RWPE2 (cell line): ENCODE results near the gene LGALS4.
"Not testable (repeated sequence)": the region's sequence is repeated elsewhere in the genome, so short reads cannot be mapped to it uniquely, and the experiment has no call there.

Experiments
- ATAC-seq: fragments of 200-7000 bp; cut with Tn5 transposase; 3 replicates; pipeline ENCODE4 v1.9.1; 2021; ENCODE audit warnings: low read depth
- DNase-seq: peaks from one replicate; pipeline ENCODE4 v3.0.0-alpha.2; 2020; ENCODE audit warnings: low spot score
- H3K27ac ChIP-seq: fragments of 450-650 bp; 2 replicates; pipeline ENCODE4 v1.5.1; 2017; ENCODE audit warnings: mild to moderate bottlenecking; ENCODE audit not compliant: poor library complexity, severe bottlenecking
- H3K27me3 ChIP-seq: fragments of 250-450 bp; sonication (Bioruptor Pico); 2 replicates; pipeline ENCODE4 v1.5.1; 2021; ENCODE audit warnings: mild to moderate bottlenecking, moderate library complexity; ENCODE audit not compliant: insufficient read depth, poor library complexity, severe bottlenecking
- H3K36me3 ChIP-seq: fragments of 250-450 bp; sonication (Bioruptor Pico); 2 replicates; pipeline ENCODE4 v1.5.1; 2020; ENCODE audit warnings: low read depth, mild to moderate bottlenecking, moderate library complexity
- H3K4me1 ChIP-seq: fragments of 250-450 bp; sonication (Bioruptor Pico); 2 replicates; pipeline ENCODE4 v1.5.1; 2021; ENCODE audit warnings: mild to moderate bottlenecking, moderate library complexity; ENCODE audit not compliant: insufficient read depth, poor library complexity, severe bottlenecking
- H3K4me3 ChIP-seq: fragments of 250-450 bp; sonication (Bioruptor Pico); 2 replicates; pipeline ENCODE4 v1.5.1; 2021; ENCODE audit warnings: mild to moderate bottlenecking, moderate library complexity; ENCODE audit not compliant: severe bottlenecking
- H3K9me3 ChIP-seq: fragments of 250-450 bp; sonication (Bioruptor Pico); 2 replicates; pipeline ENCODE4 v1.5.1; 2021; ENCODE audit warnings: mild to moderate bottlenecking, moderate library complexity; ENCODE audit not compliant: severe bottlenecking
- TF ChIP-seq, protein P1 (sequence below): fragments of 450-650 bp; IDR thresholded peaks from one replicate; pipeline ENCODE4 v1.5.1; 2017; ENCODE audit warnings: mild to moderate bottlenecking, moderate library complexity; ENCODE audit not compliant: poor library complexity, severe bottlenecking

Gene LGALS4

DNA sequence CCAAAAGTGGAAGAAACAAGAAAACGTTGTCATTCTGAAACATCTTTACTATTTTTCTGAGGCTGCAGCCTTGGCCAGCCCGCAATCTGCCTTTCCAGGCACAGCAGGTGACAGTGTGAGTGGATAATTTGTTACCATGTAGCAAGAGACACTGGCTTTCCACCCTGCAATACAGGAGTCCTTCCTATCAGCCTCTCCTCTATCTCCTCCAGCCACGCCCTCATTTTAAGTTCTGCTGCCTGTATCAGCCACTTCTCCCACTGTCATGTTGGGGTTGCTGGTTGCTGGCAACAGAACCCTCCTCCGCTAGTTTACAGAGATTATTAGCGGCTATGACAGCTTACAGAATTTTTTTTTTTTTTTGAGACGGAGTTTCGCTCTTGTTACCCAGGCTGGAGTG, 31.7 kb downstream of the LGALS4 start:
- ATAC-seq: no peak
- Histone ChIP-seq H3K4me1 (peaks cover 2% of the 10 kb centered on the region), H3K27me3 (no peaks in the 10 kb centered on the region), H3K27ac (no peak overlapping the region), H3K9me3 (no peaks in the 10 kb centered on the region), H3K4me3 (no peak overlapping the region), H3K36me3 (no peaks in the 10 kb centered on the region)
- TF ChIP-seq, protein P1, sequence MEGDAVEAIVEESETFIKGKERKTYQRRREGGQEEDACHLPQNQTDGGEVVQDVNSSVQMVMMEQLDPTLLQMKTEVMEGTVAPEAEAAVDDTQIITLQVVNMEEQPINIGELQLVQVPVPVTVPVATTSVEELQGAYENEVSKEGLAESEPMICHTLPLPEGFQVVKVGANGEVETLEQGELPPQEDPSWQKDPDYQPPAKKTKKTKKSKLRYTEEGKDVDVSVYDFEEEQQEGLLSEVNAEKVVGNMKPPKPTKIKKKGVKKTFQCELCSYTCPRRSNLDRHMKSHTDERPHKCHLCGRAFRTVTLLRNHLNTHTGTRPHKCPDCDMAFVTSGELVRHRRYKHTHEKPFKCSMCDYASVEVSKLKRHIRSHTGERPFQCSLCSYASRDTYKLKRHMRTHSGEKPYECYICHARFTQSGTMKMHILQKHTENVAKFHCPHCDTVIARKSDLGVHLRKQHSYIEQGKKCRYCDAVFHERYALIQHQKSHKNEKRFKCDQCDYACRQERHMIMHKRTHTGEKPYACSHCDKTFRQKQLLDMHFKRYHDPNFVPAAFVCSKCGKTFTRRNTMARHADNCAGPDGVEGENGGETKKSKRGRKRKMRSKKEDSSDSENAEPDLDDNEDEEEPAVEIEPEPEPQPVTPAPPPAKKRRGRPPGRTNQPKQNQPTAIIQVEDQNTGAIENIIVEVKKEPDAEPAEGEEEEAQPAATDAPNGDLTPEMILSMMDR: no peak
- no peak for DNase-seq

DNA sequence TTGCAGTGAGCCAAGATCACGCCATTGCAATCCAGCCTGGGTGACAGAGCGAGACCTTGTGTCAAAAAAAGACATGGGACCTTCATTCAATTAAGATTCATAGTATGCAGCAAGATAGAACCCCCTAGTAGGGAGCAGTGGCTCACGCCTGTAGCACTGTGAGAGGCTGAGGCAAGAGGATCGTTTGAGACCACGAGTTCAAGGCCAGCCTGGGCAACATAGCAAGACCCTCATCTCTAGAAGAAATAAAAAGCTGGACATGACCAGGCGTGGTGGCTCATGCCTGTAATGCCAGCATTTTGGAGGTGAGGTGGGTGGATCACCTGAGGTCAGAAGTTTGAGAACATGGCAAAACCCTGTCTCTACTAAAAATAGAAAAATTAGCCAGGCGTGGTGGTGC, 32.3 kb downstream of the LGALS4 start:
- Histone ChIP-seq H3K4me3 (no peak overlapping the region), H3K9me3 (no peaks in the 10 kb centered on the region), H3K36me3 (no peaks in the 10 kb centered on the region), H3K27ac (no peak overlapping the region), H3K4me1 (peaks cover 7% of the 10 kb centered on the region), H3K27me3 (no peaks in the 10 kb centered on the region)
- DNase-seq (no peak), ATAC-seq (no peak)
- TF ChIP-seq, protein P1: no peak

DNA sequence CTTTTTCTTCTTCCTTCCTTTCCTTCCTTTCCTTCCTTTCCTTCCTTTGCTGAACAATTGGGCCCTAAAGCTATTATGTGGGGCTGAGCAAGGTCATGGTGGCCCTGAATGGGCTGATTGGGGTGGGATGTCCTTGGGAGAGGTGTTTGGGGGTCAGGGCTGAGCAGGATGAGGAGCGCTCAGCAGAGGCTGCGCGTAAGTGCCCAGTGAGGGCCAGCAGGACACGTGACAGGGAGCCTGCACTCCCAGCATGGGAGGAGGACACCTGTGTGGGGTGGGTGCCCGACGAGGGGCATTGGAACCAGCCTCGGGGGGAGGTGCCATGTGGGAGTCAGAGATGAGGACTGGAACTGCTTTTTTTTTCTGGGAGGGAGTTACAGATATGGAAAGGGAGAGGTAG, 34.0 kb downstream of the LGALS4 start:
- Histone ChIP-seq H3K9me3 (no peaks in the 10 kb centered on the region), H3K4me3 (no peak overlapping the region), H3K27ac (no peak overlapping the region), H3K27me3 (no peaks in the 10 kb centered on the region), H3K36me3 (no peaks in the 10 kb centered on the region), H3K4me1 (peaks cover 15% of the 10 kb centered on the region)
- DNase-seq: no peak
- TF ChIP-seq, protein P1: no peak
- no peak for ATAC-seq

DNA sequence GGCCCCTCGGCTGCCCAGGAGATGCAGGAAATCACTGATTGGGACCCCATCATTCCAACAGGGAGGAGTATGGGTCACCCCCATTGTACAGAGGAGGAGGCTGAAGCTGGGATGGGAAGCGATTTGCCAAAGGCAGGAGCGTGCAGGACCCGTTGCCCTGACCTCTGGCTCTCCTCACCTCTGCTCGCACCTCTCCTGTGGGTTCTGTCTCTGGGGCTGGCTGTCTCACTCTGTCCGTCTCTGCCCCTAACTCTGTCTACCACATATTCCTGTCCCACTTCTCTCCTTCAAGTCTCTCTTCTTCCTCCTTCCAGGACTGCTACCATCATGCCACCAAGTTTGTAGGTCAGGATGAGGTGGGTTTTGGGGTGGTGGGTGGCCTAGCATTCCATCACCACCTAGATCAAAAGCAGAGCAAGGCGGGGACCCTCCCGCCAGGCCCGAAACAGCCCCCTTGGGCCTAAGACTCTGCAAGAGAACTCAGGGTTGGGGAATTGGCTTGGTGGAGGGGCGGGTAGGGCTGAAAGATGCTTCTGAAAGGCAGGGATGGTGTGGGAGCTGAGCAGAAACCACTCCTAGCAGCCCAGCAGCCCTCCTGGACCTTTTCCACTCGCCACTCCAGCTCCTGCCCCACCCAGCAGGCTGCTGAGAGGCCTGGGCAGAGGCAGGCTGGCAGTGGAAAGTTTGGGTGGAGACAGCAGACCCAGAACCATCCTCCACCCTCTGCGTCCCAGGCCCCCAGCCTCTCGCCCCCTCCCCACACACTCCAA, 38.4 kb downstream of the LGALS4 start:
- Histone ChIP-seq H3K27ac (peak overlapping the region; percentile 52), H3K27me3 (no peaks in the 10 kb centered on the region)
- TF ChIP-seq, protein P1: no peak

DNA sequence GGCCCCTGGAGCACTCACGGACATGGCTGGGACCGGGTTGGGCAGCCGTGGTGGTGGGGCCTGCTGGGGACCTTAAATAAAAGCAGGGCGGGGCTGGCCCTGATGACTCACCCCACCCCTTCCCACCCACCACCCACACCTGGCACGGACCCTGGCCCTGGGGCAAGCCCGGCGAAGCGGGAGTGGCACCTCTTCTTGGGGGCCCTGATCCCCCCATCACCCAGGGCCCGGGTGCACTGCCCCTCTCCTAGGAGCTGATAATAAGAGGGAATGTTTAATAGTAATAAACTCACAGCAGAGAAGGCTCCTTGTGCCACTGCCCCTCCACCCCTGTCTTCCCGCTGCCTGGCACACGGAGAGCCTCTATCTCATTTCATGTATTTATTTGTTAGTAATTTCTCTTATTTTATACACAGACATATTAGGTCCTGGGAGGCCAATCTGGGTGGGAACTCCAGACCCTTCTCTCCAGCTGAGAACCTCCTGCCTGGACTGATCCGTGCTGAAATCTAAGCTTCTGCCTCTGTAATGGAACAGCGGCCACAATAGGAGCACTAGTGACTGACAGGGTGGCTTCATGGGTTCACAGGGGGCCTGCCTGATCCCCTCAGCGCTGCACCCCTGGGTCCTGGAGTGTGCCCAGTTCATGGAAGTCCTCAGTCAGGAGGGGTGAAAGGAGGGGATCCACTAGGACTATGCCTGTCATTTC, 39.1 kb downstream of the LGALS4 start, which contains the start of gene LGALS7:
Gene LGALS7, minus strand, starts transcription at position 49 of the 709 bp plus-strand sequence. Its CDS starts 25 bp downstream, at position 24.
- H3K36me3 ChIP-seq: no peaks in the 10 kb centered on the region
- H3K9me3 ChIP-seq: no peaks in the 10 kb centered on the region
- peak within 1 kb of the TSS; percentile 52 for H3K27ac ChIP-seq
- ATAC-seq (no peak), DNase-seq (no peak)
- H3K4me1 ChIP-seq: peaks cover 15% of the 10 kb centered on the region
- TF ChIP-seq, protein P1: no peak
- no peaks in the 10 kb centered on the region for H3K27me3 ChIP-seq
- H3K4me3 ChIP-seq: no peak within 1 kb of the TSS

More for the DNA sequence above, 38.4 kb downstream of the LGALS4 start:
- no peak for ATAC-seq
- Histone ChIP-seq H3K36me3 (no peaks in the 10 kb centered on the region), H3K4me3 (no peak overlapping the region), H3K4me1 (peaks cover 15% of the 10 kb centered on the region), H3K9me3 (no peaks in the 10 kb centered on the region)
- DNase-seq: no peak

DNA sequence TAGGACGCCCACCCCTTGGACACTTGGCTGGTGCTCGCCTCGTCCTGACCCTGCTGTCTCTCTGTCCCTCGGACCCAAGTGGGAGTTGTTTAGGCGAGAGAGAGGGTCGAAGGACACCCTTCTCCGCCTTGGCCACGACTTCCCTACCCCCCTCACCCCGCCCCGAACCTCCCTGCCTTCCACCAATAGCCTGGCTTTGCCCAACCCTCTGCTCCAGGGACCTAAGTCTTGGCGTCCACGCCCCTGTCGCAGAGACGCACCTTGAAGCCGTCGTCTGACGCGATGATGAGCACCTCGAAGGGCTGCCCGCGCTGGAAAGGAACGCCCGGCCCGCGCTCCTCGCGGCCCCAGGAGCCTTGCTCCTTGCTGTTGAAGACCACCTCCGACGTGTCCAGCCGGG, 41.2 kb downstream of the LGALS4 start:
- ATAC-seq, DNase-seq: not testable (repeated sequence)
- peaks cover 15% of the 10 kb centered on the region for H3K4me1 ChIP-seq

DNA sequence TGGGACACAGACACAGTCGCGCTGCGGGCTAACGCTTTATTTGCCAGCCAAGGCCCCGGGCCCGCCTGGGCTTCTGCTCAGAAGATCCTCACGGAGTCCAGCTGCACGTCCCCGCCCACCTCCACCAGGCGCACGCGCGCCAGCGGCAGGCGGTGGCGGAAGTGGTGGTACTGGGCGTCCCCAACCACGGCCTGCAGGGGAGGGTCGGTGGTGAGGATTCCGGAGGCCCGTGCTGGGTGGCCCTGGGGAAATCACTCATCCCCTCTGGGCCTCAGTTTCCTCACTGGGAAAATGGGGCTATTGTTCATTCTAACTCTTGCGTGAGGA, 41.8 kb downstream of the LGALS4 start:
- H3K4me3 ChIP-seq, H3K9me3 ChIP-seq, H3K36me3 ChIP-seq, ATAC-seq, H3K27ac ChIP-seq, DNase-seq, H3K27me3 ChIP-seq: not testable (repeated sequence)
- peaks cover 12% of the 10 kb centered on the region for H3K4me1 ChIP-seq

More for the DNA sequence above, 41.2 kb downstream of the LGALS4 start:
- not testable (repeated sequence) for H3K27ac ChIP-seq, H3K9me3 ChIP-seq, H3K27me3 ChIP-seq, H3K4me3 ChIP-seq, H3K36me3 ChIP-seq
